HG02763 (cell line): ENCODE measurements around the gene RSPH9.

Experiments
- ATAC-seq: cut with Tn5 transposase; IDR thresholded peaks from one replicate; pipeline ENCODE4 v1.9.1; 2021; ENCODE audit warnings: mild to moderate bottlenecking, moderate library complexity; ENCODE audit not compliant: unreplicated experiment

Gene RSPH9

DNA sequence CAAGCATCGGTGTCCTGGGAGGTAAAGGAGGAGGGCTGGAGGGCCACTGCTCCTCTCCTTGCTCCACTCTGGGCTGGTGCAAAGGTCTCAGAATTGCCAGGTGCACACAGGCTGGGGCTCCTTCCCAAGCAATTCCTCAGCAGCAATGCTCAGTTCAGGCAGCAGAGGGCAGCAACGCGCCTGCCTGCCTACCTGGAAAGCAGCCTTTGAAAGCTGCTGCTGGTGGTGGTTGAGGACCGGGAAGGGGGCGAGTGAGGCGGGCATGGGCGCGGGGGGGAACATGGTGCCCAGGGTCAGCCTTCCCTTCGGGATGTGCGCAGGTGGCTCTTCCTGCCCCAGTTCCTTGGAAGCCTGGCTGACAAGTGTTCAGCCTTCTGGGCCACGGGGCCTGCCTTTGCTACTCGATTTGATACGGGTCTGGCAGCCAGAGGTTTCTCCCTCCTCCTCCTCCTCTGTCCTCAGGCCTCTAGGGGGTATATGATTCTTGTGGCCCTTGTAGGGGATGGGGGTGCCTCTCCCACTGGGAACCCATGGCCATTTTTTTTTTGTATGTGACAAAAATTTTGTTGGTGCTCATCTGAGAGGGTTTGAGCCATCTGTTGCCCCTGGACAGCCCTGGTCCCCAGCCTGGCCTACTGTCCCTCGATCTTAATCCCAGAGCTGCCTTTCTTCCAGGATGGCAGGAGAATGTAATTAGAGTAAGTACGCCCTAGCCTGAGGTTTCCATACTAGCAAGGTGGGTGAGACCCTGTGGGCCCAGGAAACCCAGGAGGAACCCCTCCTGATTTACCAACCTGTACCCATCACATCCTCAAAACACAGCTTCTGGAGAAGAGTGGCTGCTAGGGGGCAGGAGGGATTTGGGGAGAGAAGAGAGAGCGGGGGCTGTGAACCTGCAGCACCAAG is 22.7 kb downstream of the RSPH9 start:
- no peak for ATAC-seq

DNA sequence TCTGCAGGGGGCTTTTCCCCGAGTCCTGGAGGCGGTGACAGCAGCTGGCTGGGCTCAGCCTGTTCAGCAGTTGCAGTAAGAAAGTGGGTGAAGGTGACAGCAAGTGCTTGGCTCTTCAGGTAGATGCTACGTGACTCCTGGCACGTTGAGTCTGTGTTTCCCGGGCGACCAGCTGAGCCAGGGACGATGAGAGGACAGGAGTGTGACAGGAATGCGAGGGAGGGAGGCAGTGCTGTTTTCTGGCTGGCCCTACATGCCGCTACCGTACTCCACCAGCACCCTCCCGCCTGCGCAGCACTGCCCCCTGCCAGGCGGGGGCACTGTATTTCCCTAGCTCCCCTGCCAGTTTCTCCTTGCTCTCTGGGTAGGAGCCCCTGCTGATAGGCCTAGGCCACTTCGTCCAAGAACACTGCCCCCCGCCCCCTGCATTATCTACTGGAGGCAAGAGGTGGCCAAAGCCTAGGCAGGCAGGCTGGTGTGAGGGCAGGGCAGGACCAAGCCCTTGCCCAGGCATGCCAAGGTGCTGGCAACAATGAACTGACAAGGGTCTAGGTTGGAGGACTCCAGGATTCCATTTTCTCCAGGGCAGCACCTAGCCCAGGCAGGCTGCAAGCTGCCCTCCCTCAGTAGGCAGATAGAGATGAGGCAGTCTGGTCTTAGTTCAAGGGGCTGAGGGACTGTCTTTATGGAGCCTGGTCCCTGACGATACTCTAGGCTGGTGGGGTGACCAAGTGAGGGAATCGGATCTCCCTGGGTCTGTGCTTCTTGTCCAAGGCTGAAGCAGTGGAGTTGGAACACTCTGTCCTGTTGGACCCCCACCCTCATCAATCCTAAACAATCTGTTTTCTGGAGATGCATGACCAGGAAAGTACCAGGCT is 23.6 kb downstream of the RSPH9 start:
- peak; percentile 51 for ATAC-seq

DNA sequence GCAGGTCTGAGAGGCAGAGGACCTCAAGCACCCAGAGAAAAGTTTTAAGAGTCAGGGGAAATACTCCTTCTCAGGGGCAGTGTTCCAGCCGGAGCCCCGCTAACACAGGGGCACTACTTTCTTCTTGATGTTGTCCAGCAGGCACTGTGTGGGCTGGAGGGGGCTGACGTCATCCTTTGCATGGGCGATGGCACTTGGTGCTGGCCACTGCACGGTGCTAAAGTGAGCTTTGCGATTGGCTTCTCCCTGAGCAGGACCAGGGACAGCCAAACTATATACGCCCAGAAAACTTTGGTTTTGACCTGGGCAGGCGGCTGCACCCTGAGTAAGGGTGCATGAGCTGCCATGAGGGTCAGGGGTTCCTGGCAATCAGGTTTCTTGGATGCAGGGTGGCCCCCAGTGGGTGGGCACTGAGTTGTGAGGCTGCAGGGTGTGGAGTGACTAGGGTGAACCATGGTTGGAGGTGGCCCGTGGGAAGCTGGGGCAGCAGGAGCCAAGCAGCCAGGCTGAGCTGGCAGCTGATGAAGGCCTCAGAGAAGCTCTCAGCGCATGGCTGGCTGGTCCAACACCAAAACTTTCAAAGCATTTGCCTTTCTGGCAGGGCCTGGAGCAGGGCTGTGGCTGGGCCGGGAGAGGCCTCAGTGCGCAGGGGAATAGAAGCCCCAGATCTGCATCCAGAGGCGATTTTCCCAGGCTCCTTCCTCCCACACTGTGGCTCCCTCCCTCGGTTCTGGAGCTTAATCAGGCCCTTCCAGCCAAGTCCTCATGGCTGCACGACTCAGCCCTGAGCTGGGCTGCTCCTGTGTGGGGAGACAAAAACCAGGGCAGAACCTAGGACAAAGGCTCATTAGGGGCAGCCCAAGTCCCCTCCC is 24.4 kb downstream of the RSPH9 start:
- ATAC-seq, result no peak

DNA sequence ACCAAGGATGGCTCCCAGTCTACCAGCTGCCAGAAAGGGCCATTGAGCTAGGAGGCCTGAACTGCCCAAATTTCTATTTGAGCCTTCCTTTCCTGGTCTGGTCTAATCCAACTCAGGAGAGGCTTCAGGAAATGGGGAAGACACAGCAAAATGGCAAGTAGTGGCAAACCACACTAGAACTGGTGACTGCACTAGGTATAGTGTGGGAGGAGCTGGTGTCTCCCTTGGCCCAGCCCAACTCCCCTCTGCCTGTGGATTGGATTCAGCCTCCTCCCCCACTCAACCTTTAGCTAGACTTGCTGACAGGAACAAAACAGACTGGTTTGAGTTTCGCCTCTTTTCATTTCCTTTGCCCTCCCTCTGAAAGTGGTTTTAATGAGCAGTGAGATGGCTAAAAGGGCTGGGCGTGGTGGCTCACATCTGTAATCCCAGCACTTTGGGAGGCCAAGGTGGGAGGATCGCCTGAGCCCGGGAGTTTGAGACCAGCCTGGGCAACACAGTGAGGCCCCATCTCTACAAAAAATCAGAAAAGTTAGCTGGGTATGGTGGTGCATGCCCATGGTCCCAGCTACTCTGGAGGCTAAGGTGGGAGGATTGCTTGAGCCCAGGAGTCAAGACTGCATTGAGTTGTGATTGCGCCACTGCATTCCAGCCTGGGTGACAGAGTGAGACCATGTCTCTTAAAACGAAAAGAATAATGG is 25.2 kb downstream of the RSPH9 start:
- ATAC-seq, result no peak

DNA sequence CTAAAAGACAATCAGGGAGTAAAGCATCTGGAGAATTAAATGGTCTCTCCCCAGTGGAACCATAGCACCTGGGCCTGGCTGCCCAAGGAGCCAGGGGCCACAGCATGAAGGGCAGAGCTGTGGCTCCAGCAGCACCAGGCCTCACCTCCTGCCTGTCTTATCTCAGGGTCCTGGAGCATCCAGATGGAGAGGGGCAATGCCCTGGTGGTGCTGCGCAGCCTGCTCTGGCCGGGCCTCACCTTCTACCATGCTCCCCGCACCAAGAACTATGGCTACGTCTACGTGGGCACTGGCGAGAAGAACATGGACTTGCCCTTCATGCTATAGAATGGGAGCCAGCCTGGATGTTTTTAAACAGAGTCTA is 25.8 kb downstream of the RSPH9 start:
- ATAC-seq, result no peak

DNA sequence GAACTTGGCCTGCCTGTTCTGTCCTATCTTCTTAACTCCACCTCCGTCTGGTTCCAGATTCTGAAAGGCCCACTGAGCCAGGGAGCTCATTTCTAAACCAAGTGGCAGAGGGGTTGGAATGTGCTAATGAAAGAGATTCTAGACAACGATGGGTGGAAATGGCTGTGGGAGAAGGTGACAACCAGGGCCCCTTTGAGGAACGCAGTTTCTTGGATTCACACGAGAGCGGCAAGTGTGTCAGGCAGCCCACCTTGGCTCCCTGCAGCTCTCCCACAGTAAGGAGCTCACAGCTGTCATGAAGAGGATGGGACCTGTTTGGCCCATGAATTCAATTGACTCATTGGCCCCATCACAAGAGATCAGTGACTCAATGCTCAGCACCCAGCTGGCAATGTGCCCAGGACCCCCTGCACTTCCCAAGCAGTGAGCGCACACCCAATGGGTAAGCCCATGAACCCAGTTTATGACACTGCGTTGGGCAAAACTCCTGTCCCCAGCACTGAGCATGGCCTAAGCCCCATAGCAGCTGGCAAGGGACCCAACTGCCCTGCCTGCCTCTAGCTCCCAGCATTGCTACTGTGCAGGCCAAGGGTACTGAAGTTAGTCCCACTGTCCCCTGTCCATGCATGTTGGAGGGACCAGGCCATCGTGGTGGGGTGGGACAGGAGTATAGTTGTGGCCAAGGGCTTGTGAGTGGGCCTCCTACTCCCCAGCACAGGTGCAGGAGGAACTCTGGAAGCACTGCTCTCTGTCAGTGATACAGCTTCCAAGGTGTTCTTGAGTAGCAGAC is 26.4 kb downstream of the RSPH9 start:
- ATAC-seq, result no peak

DNA sequence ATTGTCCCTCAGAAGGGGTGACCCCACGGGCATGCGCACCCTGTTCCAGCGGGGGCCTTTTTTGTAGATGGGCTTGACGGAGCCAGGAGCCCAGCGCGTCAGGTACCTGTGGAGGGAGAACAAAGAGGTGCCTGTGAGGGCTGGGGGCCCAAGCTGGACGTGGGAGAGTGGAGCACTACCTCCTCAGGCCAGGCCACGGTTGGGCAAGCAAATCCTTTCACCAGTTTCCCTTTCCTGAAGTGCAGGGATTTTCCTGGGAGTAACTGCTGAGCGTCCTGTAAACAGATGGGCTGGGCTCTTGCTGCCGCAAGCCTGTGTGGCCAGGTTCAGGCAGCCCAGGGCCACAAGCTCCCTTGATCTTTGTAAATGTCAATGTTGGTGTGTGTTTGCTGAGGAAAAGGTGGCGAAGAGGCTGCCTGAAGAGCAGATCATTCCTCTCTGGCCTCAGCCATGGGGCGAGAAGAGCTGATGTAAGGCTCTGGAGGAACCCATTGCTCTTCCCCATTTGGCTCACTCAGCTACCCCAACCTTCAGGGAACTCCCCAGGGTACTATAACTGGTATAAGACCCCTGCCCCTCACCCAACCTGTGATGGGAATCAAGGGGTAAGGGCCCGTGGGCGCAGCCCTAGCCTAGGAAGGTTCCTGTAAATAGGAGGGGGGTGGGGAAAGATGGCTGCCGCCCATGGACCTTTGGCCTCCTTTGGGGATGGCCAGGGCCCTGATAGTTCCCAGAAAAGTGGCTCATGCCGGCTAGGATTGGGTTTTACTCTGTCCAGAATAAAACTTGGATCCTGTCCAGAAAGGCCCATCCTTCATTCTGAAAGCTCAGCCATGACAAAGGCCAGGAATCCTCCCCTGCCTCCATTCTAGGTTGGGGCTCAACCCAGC is 27.2 kb downstream of the RSPH9 start:
- ATAC-seq, result no peak

DNA sequence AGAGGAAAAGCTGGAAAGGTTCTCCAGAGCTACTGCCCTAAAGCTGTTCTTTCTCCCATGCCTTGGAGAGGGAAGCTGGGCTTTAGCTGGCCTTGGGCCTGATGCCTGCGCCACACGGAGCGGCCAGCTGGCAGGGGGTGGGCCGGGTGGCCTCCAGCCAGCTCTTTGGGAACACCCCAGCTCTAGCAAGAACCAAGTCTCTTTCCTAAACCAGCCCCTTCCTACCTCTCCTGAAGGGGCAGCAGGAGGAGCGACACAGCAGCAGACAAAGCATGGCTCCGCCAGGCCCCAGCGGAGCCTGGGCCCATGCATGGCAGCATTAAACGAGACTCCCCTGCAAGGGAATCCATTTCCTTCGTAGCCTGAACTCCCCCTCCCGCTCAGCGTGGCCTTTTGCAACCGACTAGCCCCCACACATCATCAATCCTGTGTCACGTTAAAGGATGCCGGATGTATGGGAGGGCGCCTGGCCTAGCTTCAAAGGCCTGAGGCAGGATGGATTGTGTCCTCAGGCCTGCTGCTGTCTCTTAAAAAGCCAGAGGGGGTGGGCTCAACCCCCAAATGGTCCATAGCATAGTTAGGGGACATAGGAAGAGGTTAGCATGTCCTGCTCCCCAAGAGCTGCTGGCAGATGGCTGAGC is 28.7 kb downstream of the RSPH9 start:
- no peak for ATAC-seq

DNA sequence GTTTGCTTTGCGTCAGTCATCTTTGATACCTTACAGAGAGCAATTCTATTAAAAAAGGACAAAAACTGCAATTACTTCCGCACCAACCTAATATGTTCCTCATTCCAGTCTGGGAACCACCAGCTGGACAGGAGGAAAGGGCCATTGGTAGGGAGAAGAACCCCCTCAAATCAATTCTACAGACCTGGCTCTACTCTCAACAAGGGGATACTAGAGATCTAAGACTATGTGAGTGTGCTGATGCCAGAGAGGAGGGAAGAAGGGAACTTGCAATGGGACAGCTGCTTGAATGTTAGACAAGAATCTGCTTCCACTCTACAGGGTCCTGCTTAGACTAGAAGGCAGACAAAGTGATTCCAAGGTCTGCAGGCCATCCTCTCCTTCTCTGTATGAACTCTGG is 29.5 kb downstream of the RSPH9 start:
- no peak for ATAC-seq

DNA sequence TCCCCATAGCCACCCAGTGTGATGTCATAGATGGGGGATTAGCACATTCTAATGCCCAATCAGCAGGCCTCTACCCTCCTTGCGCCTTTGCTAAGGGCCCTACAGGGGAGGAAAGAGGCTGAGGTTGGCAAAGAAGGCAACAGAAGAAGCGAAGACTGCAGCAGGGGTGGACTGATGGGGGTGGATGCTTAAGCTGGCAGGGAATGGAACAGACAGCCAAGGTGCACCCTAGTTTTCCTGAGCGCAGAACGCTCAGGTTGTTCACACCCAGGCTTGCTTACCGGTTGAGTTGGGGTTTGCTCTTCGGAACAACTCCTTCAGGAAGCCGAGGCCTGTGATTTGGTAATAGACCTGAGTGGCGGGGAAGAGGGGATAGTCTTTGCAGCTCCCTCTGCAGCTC is 30.1 kb downstream of the RSPH9 start:
- ATAC-seq, result no peak

DNA sequence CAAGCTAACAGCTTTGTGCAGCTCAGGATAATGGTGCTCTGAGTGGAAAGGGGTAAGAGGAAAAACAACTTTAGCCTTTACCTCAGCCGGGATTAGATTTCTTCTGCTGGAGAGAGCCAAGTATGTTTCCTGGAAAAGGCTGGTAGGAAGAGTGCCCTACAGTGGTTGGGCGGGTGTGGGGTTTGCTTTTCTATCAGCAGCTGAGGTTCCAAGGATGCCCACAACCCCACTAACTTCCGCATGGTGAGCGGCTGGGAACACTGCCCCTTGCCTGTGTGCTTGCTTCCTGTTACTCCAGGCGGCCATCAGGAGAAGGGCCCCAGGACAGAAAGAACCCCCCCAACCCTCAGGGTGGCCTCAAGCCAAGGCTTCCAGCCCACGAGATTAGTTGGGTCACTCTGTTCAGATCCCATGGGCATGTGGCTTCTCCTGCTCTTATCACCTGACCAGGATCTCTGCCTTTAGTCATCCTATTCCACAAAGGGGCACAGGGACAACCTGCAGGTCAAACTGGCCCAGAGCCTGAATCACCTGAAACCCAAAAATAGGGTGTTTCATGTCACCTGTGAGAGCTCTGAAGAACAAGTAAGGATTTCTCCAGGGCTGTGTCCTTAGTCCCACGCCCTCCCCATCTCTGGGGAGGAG is 32.2 kb downstream of the RSPH9 start:
- no peak for ATAC-seq

DNA sequence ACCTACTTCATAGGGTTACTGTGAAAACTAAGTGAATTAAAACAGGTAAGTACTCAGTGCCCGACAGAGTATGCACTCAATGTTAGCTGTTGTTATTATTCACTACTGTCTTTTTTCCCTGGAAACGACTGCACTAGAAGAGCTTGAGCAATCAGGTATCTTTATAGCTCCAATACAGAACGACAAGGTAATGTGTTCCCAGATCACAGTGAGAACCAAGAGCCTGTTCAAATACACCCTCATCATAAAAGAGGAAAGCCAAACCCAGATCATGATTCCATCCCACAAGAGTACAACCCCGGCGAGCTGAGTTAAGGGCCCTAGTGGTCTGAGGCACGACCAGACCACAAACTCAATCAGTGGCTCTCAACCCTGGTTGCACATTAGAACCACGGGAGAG is 32.9 kb downstream of the RSPH9 start:
- ATAC-seq, result no peak

DNA sequence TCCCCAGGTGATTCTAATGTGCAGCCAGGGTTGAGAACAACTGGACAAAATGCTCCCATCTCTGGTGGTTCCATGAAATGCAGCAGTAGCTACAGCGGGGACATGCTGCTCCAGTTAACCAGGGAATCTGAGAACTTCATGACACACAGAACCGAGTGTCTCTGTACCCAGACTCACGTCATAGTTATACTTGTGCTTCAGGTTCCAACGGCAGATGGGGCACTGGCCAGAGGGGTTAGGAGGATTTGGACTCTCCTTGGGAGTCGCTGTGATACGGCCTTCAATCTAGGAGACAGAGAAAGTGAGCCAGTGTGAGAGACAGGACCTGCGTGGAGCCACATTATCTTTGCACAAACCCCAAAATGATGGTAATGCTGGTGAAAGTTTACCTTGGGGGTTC is 33.5 kb downstream of the RSPH9 start:
- no peak for ATAC-seq

DNA sequence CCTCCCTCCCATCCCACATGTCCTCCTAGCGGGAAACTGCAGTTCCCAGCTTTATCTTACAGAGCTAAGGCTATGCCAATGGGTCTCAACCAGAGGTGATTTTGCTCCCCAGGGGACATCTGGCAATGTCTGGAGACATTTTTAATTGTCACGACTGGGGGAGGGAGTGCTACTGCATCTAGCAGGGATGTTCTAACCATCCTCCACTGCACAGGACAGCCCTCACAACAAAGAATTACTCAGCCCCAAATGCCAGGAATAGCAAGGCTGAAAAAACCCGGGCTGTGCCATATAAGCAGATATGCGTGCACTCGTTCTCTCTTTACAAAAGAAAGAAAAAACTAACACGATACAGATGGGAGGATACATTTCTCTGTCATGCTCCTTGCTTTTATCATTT is 34.2 kb downstream of the RSPH9 start:
- no peak for ATAC-seq

DNA sequence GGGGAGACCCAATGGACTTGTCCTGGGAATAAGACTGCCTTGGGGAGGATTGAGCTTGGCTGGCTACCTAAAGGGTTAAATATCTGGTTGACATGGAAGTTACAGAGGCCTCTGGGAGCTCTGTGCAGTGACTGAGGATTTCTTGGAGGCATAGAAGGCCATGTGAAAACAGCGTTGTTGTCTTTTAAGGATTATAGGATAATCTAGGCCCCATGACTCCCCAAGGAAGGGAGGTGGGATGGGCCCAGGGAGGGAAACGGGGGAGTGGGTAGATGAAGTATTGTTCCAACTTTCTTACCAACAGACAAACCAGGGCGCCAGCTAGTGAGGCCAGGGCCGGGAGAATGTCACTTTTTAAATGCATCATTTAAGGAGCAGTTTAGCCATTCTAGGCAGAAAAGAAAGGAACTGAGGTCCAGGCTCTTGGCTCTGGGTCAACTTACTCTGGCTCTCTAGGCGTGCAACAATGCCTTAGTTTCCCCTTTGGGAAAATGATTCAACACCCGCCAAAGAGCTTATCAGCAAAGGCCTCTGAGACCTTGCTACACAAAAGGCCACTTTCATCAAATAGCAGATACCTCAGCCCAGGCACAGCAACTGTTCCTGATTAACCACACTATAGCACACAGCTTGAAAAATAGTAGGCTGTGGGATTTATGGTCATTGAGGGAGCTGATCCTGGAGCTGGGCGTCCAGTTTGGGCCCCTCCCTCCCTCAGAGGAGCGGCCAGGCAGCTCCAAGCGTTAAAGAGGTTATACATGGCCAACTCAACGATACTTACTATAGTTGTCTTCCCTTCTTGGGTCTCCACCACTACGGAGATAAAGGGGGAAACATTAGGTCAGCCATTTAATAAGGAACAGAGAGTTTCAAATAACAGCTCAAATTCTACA is 35.7 kb downstream of the RSPH9 start:
- no peak for ATAC-seq

DNA sequence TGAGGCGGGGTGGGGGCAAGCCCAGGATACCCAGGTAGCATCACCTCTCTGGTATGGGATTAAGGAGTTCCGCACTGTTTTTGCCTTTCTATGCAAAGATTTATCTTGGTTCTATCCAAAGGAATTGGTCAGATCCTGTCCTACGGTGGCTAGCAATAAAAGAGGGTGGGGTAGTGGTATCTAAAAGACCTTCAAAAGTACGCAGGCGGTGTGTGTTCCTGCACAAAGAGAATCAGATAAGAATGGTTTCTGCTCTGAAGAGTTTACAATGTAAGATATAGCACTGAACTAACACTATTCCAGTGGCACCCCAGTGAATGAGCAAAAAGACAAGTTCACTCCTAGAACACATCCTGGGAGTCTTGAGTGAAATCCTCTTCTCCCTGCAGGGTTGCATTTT is 36.5 kb downstream of the RSPH9 start:
- ATAC-seq, result no peak
